GM06990 (cell line): ENCODE measurements around the gene IL9.
"Not testable (repeated sequence)": the region's sequence is repeated elsewhere in the genome, so short reads cannot be mapped to it uniquely, and the experiment has no call there.

Source experiments
- DNase-seq: peaks from one replicate; pipeline ENCODE4 v3.0.0-alpha.2; 2011; ENCODE audit not compliant: insufficient read length; ENCODE audit errors: extremely low read depth
- H3K27me3 ChIP-seq: replicated peaks from 2 replicates; pipeline ENCODE4 v1.6.0; 2011; ENCODE audit warnings: low read length; ENCODE audit not compliant: control insufficient read depth, insufficient read depth
- H3K36me3 ChIP-seq: 2 replicates; pipeline ENCODE4 v1.5.1; 2011; ENCODE audit warnings: low read length; ENCODE audit not compliant: control insufficient read depth, insufficient read depth
- H3K4me3 ChIP-seq: replicated peaks from 2 replicates; pipeline ENCODE4 v1.5.1; 2011; ENCODE audit warnings: low read depth, mild to moderate bottlenecking, control low read depth, low read length
- CTCF ChIP-seq: IDR thresholded peaks from 2 replicates; pipeline ENCODE4 v1.5.1; 2011; ENCODE audit warnings: low read length, control low read depth, mild to moderate bottlenecking, inconsistent platforms; ENCODE audit not compliant: insufficient read depth, poor library complexity, severe bottlenecking

The IL9 gene

GRCh38 chr5:135862086-135862485, 33.6 kb downstream of the IL9 start:
- Histone ChIP-seq H3K4me3 (no peak overlapping the region), H3K36me3 (no peaks in the 10 kb centered on the region), H3K27me3 (no peaks in the 10 kb centered on the region; the same call in 1 of the 2 replicates)
- DNase-seq = no peak
- no peak for TF ChIP-seq CTCF

- Histone ChIP-seq H3K27me3 (no peaks in the 10 kb centered on the region; the same call in 1 of the 2 replicates), H3K4me3 (no peak overlapping the region), H3K36me3 (no peaks in the 10 kb centered on the region)
- DNase-seq = no peak
- TF ChIP-seq CTCF = no peak
These were observed 34.0 kb downstream of the IL9 start for GRCh38 chr5:135861641-135862040.

- Histone ChIP-seq H3K27me3 (no peaks in the 10 kb centered on the region; the same call in 1 of the 2 replicates), H3K36me3 (no peaks in the 10 kb centered on the region), H3K4me3 (no peak overlapping the region)
- no peak for TF ChIP-seq CTCF
- DNase-seq = no peak
These were observed 36.0 kb downstream of the IL9 start for GRCh38 chr5:135859641-135860040.

GRCh38 chr5:135859186-135859585, 36.5 kb downstream of the IL9 start:
- not testable (repeated sequence) for H3K27me3 ChIP-seq, H3K4me3 ChIP-seq, H3K36me3 ChIP-seq, DNase-seq

GRCh38 chr5:135857630-135858311, 37.9 kb downstream of the IL9 start:
- Histone ChIP-seq H3K27me3 (no peaks in the 10 kb centered on the region; the same call in 1 of the 2 replicates), H3K36me3 (no peaks in the 10 kb centered on the region), H3K4me3 (no peak overlapping the region)
- no peak for TF ChIP-seq CTCF
- DNase-seq = no peak

- Histone ChIP-seq H3K27me3 (peaks cover 2% of the 10 kb centered on the region), H3K36me3 (no peaks in the 10 kb centered on the region), H3K4me3 (no peak overlapping the region)
- no peak for DNase-seq
- no peak for TF ChIP-seq CTCF
These were observed 43.5 kb downstream of the IL9 start for GRCh38 chr5:135851915-135852845.
